ENCODE measurements around the gene PLPP6.

The PLPP6 gene

DNA sequence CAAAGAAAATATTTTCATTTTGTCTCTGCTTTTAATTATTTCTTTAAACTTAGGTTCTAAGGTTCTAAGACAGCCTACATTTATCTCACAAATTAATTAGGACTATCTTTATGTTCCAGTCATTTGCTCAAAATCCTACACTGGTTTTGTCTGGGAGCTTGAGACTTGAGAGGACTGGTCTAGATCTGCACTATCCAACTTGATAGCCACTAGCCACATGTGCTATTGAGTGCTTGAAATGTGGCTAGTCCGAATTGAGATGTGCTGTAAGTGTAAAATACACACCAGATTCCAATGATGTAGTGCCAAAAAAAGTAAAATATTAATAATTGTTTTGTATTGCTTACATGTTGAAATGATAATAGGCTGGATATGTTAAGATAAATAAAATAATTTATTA lies 24.5 kb downstream of the PLPP6 start:
- no peaks in the 10 kb centered on the region for H3K4me1 ChIP-seq (ENCODE audit: insufficient read depth, low read length)
- no peak overlapping the region for H3K4me3 ChIP-seq (ENCODE audit: low read length)
- no peak overlapping the region for H2AFZ ChIP-seq (ENCODE audit: low read depth, low read length)
- no peaks in the 10 kb centered on the region for H3K9me3 ChIP-seq (ENCODE audit: low read length)
- H3K27me3 ChIP-seq (ENCODE audit: insufficient read depth, low read length) = no peaks in the 10 kb centered on the region
- peaks cover 36% of the 10 kb centered on the region for H3K36me3 ChIP-seq (ENCODE audit: insufficient read depth, low read length)

GRCh38 chr9:4689021-4689420 lies 26.9 kb downstream of the PLPP6 start:
- H3K27me3 ChIP-seq (ENCODE audit: insufficient read depth, low read length) = no peaks in the 10 kb centered on the region
- H2AFZ ChIP-seq (ENCODE audit: low read depth, low read length) = no peak overlapping the region
- no peaks in the 10 kb centered on the region for H3K4me1 ChIP-seq (ENCODE audit: insufficient read depth, low read length)
- peaks cover 36% of the 10 kb centered on the region for H3K36me3 ChIP-seq (ENCODE audit: insufficient read depth, low read length)
- no peak overlapping the region for H3K4me3 ChIP-seq (ENCODE audit: low read length)
- no peaks in the 10 kb centered on the region for H3K9me3 ChIP-seq (ENCODE audit: low read length)

- peaks cover 38% of the 10 kb centered on the region for H3K36me3 ChIP-seq (ENCODE audit: insufficient read depth, low read length)
- no peak overlapping the region for H3K4me3 ChIP-seq (ENCODE audit: low read length)
- H3K27me3 ChIP-seq (ENCODE audit: insufficient read depth, low read length) = no peaks in the 10 kb centered on the region
- no peaks in the 10 kb centered on the region for H3K9me3 ChIP-seq (ENCODE audit: low read length)
- H2AFZ ChIP-seq (ENCODE audit: low read depth, low read length) = no peak overlapping the region
- H3K4me1 ChIP-seq (ENCODE audit: insufficient read depth, low read length) = no peaks in the 10 kb centered on the region
Observed at GRCh38 chr9:4689687-4690104, 27.6 kb downstream of the PLPP6 start.

- no peaks in the 10 kb centered on the region for H3K4me1 ChIP-seq (ENCODE audit: insufficient read depth, low read length)
Observed at GRCh38 chr9:4690144-4690543, 28.1 kb downstream of the PLPP6 start.

DNA sequence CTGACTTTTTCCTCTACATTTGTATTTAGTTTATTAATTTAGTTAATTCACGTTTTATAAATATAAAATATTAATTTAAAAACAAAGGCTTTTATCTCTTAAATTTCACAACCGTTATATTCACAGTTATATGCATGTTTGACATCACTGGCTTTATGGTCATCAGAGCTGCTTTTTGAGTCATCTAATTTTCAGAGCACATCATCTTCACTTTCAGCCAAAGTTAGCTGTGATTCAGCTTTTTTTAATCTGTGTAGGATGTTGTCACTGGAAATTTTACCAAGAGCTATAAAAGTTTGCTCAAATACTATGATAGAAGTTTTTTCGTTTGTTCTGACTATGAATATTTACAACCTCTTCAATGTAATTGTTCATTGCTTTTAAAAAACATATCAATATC lies 29.7 kb downstream of the PLPP6 start:
- Histone ChIP-seq H3K4me1 (ENCODE audit: insufficient read depth, low read length) (no peaks in the 10 kb centered on the region), H3K36me3 (ENCODE audit: insufficient read depth, low read length) (peaks cover 23% of the 10 kb centered on the region), H3K9me3 (ENCODE audit: low read length) (no peaks in the 10 kb centered on the region), H3K4me3 (ENCODE audit: low read length) (no peak overlapping the region), H2AFZ (ENCODE audit: low read depth, low read length) (no peak overlapping the region), H3K27me3 (ENCODE audit: insufficient read depth, low read length) (no peaks in the 10 kb centered on the region)

More at GRCh38 chr9:4690144-4690543, 28.1 kb downstream of the PLPP6 start:
- Histone ChIP-seq H3K9me3 (ENCODE audit: low read length) (no peaks in the 10 kb centered on the region), H3K36me3 (ENCODE audit: insufficient read depth, low read length) (peaks cover 34% of the 10 kb centered on the region), H2AFZ (ENCODE audit: low read depth, low read length) (no peak overlapping the region), H3K27me3 (ENCODE audit: insufficient read depth, low read length) (no peaks in the 10 kb centered on the region), H3K4me3 (ENCODE audit: low read length) (no peak overlapping the region)

GRCh38 chr9:4700091-4700490 lies 38.0 kb downstream of the PLPP6 start:
- Histone ChIP-seq H3K9me3 (ENCODE audit: low read length) (no peaks in the 10 kb centered on the region), H2AFZ (ENCODE audit: low read depth, low read length) (no peak overlapping the region), H3K27me3 (ENCODE audit: insufficient read depth, low read length) (no peaks in the 10 kb centered on the region), H3K4me3 (ENCODE audit: low read length) (no peak overlapping the region), H3K4me1 (ENCODE audit: insufficient read depth, low read length) (no peaks in the 10 kb centered on the region), H3K36me3 (ENCODE audit: insufficient read depth, low read length) (peaks cover 63% of the 10 kb centered on the region)

GRCh38 chr9:4700932-4701331 lies 38.8 kb downstream of the PLPP6 start:
- H2AFZ ChIP-seq (ENCODE audit: low read depth, low read length) = no peak overlapping the region
- H3K27me3 ChIP-seq (ENCODE audit: insufficient read depth, low read length) = no peaks in the 10 kb centered on the region
- H3K9me3 ChIP-seq (ENCODE audit: low read length) = no peaks in the 10 kb centered on the region
- no peaks in the 10 kb centered on the region for H3K4me1 ChIP-seq (ENCODE audit: insufficient read depth, low read length)
- no peak overlapping the region for H3K4me3 ChIP-seq (ENCODE audit: low read length)
- H3K36me3 ChIP-seq (ENCODE audit: insufficient read depth, low read length) = peaks cover 64% of the 10 kb centered on the region

DNA sequence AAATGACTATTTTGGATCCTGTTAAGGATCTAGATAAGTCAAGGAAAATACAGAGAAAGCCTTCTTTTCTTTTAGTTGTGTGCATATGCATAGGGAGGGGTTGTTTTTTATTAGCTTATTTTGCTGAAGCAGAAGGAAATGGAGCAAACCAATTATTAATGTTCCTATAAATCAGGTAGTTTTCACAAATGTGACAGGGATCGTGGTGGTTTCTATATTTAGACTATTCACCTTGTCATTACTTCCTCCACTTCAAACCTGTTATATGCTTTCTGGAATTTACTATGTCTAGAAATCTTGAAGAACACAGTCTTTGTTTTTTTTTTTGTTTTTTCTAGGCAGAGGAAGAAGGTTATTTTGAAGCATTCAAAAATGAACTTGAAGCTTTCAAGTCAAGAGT lies 39.4 kb downstream of the PLPP6 start:
- no peaks in the 10 kb centered on the region for H3K9me3 ChIP-seq (ENCODE audit: low read length)
- H2AFZ ChIP-seq (ENCODE audit: low read depth, low read length) = no peak overlapping the region
- no peak overlapping the region for H3K4me3 ChIP-seq (ENCODE audit: low read length)
- H3K27me3 ChIP-seq (ENCODE audit: insufficient read depth, low read length) = no peaks in the 10 kb centered on the region
- H3K4me1 ChIP-seq (ENCODE audit: insufficient read depth, low read length) = no peaks in the 10 kb centered on the region
- peaks cover 68% of the 10 kb centered on the region for H3K36me3 ChIP-seq (ENCODE audit: insufficient read depth, low read length)

GRCh38 chr9:4704129-4704528 lies 42.0 kb downstream of the PLPP6 start:
- Histone ChIP-seq H3K27me3 (ENCODE audit: insufficient read depth, low read length) (no peaks in the 10 kb centered on the region), H3K36me3 (ENCODE audit: insufficient read depth, low read length) (peaks cover 62% of the 10 kb centered on the region), H3K4me1 (ENCODE audit: insufficient read depth, low read length) (no peaks in the 10 kb centered on the region), H3K9me3 (ENCODE audit: low read length) (no peaks in the 10 kb centered on the region), H2AFZ (ENCODE audit: low read depth, low read length) (no peak overlapping the region), H3K4me3 (ENCODE audit: low read length) (no peak overlapping the region)

DNA sequence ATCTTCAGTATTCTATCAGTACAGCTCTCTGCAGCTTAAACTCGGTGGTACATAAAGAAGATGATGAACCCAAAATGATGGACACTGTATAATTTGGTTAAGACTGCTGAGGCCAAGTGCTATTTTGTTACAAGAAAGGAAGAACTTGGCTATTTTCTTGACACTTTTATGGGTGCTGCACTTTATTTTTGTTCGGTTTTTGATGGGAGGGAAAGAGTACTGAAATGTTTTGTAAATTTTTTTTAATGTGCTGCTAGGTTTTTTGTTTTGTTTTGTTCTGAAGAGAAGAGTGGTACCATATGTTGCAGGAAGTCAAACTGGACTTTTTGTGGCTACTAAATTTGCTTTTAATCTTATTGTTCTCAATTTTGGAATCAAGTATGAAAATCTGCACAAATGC lies 43.9 kb downstream of the PLPP6 start:
- Histone ChIP-seq H3K4me3 (ENCODE audit: low read length) (no peak overlapping the region), H3K4me1 (ENCODE audit: insufficient read depth, low read length) (no peaks in the 10 kb centered on the region), H2AFZ (ENCODE audit: low read depth, low read length) (no peak overlapping the region), H3K36me3 (ENCODE audit: insufficient read depth, low read length) (peaks cover 58% of the 10 kb centered on the region), H3K27me3 (ENCODE audit: insufficient read depth, low read length) (no peaks in the 10 kb centered on the region), H3K9me3 (ENCODE audit: low read length) (no peaks in the 10 kb centered on the region)

DNA sequence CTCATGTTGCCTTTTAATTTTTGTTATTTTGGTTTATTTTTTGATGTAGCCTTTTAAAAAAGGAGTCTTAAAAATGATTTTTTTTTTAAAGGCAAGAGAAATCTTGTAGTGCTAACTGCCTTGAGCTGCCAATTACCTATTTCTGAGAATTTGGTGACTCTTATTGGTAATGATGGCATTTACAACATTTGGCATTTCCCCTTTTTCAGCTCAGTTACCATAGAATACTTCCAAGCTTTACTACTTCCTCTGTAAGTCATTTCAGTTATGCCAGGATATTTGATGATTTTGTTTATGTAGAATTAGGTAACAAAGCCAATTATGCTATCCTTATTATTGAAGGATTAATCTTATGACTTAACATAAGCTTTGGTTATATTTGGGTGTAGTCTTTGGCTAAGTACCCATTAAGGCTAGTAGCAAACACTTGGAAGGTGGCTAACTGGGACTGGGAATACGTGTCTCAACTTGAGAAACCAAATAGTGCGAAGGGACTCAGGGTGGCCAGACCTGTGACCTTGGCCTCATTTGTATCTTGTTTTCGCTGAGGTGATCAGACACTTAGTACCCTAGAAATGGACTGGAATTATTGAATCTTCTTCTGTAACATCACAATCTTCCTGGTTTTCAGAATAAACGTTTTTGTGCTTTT lies 45.0 kb downstream of the PLPP6 start:
- Histone ChIP-seq H3K4me1 (ENCODE audit: insufficient read depth, low read length) (no peaks in the 10 kb centered on the region), H3K4me3 (ENCODE audit: low read length) (no peak overlapping the region), H2AFZ (ENCODE audit: low read depth, low read length) (no peak overlapping the region), H3K27me3 (ENCODE audit: insufficient read depth, low read length) (no peaks in the 10 kb centered on the region), H3K36me3 (ENCODE audit: insufficient read depth, low read length) (peaks cover 60% of the 10 kb centered on the region), H3K9me3 (ENCODE audit: low read length) (no peaks in the 10 kb centered on the region)

DNA sequence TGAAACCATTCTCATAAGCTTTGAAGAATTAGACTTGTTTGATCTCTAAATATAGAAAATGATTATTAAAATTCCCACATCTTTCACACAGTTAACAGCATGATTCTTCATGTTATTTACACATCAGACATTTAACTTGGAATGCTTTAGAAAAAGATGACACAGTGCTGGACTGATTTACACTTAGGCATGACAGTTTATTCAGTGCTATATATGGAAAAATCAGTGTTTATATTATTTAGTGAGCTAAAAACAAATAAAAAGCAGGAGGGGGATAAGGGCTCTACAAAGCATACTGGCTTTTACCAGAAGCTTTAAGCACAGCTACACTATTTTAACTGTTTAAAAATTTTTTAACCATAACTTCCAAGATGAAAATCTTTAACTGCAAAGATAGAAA lies 47.3 kb downstream of the PLPP6 start:
- Histone ChIP-seq H3K4me1 (ENCODE audit: insufficient read depth, low read length) (no peaks in the 10 kb centered on the region), H3K9me3 (ENCODE audit: low read length) (no peaks in the 10 kb centered on the region), H2AFZ (ENCODE audit: low read depth, low read length) (no peak overlapping the region), H3K27me3 (ENCODE audit: insufficient read depth, low read length) (no peaks in the 10 kb centered on the region), H3K4me3 (ENCODE audit: low read length) (no peak overlapping the region), H3K36me3 (ENCODE audit: insufficient read depth, low read length) (peaks cover 55% of the 10 kb centered on the region)

GRCh38 chr9:4713849-4714248 lies 51.8 kb downstream of the PLPP6 start:
- Histone ChIP-seq H2AFZ (ENCODE audit: low read depth, low read length) (no peak overlapping the region), H3K4me3 (ENCODE audit: low read length) (no peak overlapping the region), H3K4me1 (ENCODE audit: insufficient read depth, low read length) (no peaks in the 10 kb centered on the region), H3K36me3 (ENCODE audit: insufficient read depth, low read length) (peaks cover 65% of the 10 kb centered on the region), H3K27me3 (ENCODE audit: insufficient read depth, low read length) (no peaks in the 10 kb centered on the region), H3K9me3 (ENCODE audit: low read length) (no peaks in the 10 kb centered on the region)

Data from neuron (in vitro differentiated cells).